HT1080 (cell line): ENCODE data around the gene GNAS-AS1. TPM values are rescaled to one million over a fixed set of nuclear protein-coding genes. Genes with fewer than 3 reads are reported as not detected.
"Not testable (repeated sequence)": the region's sequence is repeated elsewhere in the genome, so short reads cannot be mapped to it uniquely, and the experiment has no call there.

Experiments
- DNase-seq: peaks from one replicate; pipeline ENCODE4 v3.0.0-alpha.2; 2015; ENCODE audit warnings: low read depth
- total RNA-seq: library from RNA; depleted of rRNA; stranded (reverse); fragments of >200 nt; shearing (Covaris generic); gene quantifications from 2 replicates; pipeline ENCODE4 v1.2.3, GENCODE V29; 2014

The GNAS-AS1 gene
- total RNA-seq, 1 experiment from 2014 or later = 5.0 TPM

DNA sequence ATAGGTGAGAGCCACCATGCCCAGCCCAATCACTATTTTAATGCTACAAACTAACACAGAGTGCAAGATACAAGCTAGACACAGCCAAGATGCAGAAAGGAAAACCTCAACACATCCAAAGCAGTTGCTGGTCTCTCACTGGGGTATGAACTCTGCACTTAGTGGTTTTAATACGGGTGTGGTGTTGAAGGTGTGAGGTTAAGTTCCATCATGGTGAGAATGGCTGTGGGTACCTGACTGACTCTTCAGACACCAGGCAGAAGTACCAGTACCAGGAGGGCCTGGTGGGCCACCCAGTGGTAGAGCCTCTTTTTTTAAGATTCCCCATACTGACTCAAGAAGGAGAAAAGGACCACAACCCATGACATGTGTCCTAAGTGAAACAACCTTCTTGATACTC lies 13.0 kb downstream of the GNAS-AS1 start:
- no peak for DNase-seq

DNA sequence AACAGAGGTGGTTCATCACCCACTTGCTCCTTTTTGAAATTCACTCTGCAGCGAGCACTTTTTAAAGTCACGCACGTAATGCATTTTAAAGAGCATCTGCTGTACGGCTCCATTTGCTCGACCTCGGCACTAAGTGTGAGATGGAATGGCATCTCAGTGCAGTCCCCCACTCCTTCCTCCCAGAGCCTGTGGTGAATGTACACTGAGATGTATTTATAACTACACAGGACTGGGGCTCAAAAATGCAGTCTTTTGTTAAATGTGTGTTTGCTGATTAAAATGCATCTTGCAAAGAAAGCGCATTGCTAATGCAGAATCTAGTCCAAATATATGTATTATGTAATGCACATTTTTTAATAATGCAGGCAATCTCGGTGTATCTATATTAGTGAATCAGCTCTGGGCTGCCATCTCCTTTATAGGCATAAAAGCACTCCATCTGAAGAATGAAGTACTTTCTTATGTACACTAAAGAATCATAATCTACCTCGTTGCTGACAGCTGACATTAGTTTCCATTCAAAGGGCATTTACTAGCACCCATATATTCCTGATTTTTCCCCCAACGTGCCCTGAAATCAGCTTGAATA lies 14.0 kb downstream of the GNAS-AS1 start:
- DNase-seq = no peak

DNA sequence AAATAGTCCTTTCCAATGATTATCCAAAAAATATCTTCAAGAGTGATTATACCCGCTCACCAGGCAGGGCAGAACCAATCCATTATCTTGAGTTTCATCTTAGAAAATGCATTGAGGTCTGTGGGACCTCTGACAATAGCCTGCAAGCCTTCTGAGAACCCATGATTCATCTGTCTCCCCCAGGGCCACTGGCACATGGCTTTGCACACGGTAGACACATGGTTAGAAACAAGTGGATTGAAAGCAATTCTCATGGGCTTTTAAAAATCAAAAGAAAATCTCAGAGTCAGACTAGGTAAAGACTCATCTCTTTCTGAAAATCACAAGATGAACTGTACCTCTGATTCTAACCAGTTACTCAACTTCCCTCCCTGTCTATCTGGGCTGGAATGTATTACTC lies 15.5 kb downstream of the GNAS-AS1 start:
- no peak for DNase-seq

DNA sequence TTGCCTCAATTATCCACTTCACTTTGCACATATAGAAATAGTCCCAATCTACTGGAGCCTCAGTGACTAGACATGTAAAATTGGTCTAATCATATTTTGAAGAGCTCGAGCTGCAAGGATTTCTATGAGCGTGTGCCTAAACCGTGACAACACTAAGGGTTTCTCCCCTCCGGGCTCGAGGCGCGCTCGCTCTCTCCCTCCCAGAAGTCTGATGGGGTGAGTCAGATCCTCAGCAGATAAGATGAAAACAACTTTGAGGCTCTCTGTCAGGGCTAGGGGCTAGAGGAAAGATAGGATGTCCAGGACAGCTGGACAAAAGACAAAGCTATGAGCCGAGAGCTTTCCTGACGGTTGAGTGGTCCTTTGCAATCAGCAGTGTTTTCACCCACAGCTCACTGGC lies 16.8 kb downstream of the GNAS-AS1 start:
- DNase-seq = no peak

DNA sequence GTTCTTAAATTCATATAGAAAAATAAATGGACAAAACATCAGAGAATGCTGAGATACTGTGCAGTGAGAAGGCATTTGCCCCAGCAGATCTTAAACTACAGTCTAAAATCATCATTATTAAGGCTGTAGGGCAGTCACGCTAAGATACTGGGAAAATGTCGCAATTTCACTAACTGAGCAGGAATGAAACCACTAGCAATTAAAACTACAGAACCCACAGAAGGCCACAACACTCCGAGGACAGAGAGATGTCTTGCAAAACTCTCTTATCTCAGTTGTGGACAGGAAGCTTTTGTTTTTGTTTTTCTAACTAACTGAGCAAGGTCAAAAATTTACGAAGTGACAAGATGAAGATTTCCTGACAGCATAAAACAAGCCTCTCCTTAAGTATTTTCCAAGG lies 18.2 kb downstream of the GNAS-AS1 start:
- no peak for DNase-seq

DNA sequence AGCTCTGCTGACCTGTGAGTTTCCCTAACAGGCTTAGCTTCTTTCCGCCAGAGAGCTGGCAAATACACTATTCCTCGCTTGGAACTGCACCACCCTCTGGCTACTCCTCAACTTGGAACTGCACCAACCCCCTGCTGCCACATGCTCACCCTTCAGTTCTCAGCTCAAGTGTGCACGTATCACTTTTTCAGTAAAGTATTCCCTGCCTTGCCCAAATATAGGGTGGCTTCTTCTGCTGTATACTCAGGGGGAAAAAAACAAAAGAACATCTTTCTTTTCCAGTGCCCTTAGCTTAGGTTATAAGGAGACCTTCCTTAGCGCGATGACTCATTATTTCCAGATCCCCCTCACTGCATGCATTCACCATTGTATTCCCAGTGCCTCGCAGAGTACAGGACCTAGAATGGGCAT lies 21.2 kb downstream of the GNAS-AS1 start:
- DNase-seq = peak; percentile 13

DNA sequence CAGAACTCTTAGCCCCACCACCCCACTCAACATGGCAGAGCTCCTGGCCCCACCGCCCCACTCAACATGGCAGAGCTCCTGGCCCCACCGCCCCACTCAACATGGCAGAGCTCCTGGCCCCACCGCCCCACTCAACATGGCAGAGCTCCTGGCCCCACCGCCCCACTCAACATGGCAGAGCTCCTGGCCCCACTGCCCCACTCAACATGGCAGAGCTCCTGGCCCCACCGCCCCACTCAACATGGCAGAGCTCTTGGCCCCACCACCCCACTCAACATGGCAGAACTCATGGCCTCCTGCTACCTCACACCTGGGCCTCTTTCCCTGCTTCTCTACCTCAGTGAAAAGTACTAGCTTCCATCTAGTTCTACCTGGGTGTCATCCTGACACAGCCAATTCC lies 21.9 kb downstream of the GNAS-AS1 start:
- DNase-seq = not testable (repeated sequence)

DNA sequence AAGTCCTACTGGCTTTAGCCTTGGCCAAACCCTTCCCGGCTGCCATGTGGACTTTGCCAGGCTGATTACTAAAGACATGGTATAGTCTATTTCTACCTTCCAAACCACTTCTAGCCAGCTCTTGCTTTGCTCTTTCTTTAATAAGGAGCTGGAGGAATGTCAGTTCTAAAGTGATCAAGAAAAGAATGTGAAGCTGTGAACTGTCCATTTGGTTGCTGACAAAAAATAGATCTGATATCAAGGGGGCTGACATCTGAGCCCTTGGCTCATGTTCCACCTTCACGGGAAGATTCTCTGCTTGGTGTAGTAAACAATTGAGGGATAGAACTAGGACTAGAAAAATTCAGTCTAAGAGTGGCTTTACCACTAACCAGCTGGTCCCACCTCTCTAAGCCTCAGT lies 22.6 kb downstream of the GNAS-AS1 start:
- DNase-seq = no peak

DNA sequence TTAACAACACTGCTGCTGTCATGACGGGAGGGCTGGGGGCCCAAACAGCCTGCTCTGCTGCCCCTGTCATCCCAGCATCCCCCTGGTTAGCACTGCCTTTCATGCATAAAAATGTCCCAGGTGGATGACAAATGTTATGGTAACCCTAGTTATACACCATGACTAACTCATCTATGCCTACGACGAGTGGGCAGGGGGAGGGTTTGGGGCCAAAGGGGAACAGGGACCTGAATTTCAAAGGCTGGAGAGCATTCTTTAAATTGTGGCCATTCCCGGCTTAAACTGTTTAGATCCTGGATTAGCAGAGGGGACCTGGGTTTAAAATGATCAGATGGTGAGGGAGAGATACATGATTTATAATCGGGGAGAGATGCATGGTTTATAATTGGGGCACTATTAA lies 24.4 kb downstream of the GNAS-AS1 start:
- no peak for DNase-seq

DNA sequence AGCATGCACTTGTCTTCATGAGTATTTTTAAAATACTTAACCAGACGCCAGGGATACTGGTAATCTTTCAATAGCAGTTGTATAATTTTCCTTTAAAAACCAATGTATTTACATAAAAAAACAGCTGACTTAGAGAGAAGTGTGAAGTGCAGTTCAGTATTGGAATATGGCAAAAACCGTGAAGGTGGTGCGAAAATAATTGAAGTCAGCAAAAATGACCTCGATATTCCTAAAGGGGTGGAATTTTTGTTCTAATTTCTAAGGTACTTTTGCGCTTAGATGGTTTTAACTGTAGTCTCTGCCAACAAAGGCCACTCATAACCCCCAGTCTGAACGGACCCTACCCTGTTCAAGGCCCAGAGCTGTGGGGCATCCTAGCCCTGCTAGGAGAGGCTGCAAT lies 25.3 kb downstream of the GNAS-AS1 start:
- DNase-seq = no peak

DNA sequence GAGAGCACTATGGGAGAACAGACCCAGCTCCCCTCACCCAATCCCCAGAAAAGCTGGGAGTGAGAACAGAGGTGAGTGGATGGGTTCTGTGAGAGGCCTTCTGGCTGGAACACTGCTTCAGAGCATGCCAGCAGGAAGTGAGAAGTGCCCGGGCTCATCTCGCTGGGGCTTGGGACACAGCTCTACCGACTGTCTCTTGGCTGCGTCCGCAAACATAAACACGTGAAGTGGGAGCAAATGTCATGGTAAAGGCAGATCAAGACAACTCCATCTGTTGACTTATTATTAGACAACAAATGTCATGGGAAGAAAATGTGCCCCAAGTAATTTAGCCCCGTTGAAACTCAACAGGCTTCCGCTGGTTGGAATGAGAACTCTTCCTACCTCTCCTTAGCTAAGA lies 25.9 kb downstream of the GNAS-AS1 start:
- DNase-seq = no peak

DNA sequence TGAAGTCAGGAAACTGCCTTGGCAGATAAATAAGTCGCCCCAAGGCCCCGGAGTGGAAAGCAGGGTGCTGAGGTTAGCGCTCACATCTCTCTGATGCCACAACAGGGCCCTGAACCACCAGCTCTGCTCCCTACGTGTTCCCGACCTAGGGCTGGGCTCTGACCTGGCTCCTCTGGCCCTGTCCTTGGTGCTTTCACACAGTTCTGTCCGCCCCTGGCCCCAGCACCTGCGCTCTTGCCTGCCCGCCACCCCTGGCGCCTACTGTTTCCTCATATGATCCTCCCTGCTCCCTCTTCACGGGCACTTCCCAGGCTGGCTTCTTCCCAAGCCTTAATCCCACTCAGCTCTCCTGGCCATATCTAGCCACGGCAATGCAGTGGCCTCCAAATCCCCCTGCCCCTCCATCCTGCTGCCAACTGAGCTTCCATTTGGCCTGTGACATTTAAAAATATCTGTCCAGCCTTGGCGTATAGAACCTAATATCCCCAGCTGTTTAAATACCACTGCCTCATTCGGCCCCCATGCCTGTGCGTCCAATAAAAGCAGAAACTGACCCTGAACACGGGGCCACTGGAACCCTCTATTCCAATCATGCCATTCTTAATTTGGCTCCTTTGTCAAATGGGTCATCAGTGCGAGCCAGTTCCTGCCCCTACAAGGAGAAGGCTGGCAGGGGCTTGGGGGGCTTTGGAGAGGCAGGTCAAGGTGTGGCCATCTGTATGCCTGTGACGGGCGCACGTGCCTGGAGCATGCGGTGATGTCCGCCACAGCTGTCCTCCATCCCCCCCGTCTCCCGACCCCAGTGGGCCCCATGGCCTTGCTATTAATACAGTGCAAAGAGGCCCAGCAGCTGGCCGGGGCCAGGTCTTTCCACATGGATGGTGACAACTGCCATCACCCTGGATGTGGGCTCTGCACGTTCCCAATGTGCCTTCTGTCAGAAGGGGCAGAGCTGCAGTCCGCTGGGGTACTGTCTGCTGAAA lies 27.7 kb downstream of the GNAS-AS1 start:
- DNase-seq = no peak

DNA sequence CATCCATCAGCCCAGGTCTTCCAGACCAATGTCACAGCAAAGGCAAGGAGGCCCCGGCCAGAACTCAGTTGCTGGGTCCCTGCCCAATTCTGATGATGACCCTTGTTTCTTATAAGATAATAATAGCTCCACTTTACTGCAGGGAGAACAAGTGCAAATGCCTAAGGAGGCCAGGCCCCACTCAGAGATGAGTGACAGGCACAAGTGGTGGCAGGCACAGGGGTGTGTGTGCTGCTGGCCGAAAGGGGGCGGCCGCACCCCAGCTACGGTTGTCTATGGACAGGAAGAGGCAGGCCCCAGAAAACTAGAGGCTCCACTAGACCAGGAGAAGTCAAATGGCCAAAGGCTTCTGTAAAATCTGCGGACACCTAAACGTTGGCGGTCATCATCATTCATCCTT lies 28.6 kb downstream of the GNAS-AS1 start:
- DNase-seq = no peak

DNA sequence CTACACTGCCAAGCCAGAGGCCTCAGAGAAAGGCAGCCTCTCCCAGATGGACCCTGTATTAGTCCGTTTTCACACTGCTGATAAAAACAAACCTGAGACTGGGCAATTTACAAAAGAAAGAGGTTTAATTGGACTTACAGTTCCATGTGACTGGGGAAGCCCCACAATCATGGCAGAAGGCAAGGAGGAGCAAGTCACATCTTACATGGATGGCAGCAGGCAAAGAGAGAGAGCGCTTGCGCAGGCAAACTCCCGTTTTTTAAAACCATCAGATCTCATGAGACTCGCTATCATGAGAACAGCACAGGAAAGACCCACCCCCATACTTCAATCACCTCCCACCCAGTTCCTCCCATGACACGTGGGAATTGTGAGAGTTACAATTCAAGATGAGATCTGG lies 30.2 kb downstream of the GNAS-AS1 start:
- not testable (repeated sequence) for DNase-seq

DNA sequence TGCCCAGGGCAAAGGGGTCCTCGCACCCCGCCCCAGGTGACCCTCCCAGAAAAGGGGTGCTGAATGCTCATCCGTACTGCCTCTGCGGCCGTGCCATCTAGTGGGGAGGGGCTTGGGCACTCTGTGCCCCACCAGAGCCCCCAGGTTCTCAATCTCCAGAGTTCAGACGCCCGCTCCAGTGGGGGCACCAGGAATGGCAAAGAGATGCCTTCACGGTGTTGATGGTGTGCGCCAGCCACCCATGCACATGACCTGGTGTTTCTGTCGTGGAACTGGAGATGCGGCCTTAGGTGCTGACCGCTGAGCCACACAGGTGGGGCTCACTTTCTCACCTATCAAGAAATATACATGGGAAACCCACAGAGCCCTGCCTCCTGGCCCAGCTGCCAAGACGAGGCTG lies 30.8 kb downstream of the GNAS-AS1 start:
- DNase-seq = no peak

DNA sequence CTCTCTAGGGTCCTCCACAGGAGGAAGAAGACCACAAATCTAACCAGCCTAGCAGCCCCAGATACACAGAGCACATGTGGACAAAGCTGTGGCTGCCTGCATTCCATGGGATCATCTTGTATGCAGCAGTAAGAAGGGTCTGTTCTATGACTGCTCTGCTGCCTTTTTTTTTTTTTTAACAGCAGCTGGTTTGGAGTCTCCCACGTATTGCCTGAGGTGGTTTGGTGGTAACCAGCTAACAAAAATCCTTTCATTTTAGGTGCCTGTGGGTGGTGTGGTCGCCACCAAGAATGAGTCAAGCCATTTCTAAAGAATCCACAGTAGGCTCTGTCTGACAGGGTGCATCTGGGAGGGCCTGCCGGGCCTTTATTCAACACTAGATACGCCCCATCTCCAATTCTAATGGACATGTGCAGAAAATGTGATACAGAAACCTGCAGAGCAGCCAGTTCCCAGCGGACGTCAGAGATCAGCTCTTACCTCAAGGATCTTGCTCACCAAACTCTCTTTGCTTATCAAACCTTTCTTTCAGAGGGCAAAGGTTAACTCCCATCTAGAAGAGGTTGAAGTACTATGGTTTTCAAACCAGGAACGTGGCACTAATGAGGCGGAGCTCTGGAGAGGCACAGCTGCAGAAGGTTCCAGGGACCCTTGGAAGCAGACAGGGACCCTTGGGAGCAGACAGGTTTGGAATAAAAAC lies 32.0 kb downstream of the GNAS-AS1 start:
- DNase-seq = peak; percentile 69

DNA sequence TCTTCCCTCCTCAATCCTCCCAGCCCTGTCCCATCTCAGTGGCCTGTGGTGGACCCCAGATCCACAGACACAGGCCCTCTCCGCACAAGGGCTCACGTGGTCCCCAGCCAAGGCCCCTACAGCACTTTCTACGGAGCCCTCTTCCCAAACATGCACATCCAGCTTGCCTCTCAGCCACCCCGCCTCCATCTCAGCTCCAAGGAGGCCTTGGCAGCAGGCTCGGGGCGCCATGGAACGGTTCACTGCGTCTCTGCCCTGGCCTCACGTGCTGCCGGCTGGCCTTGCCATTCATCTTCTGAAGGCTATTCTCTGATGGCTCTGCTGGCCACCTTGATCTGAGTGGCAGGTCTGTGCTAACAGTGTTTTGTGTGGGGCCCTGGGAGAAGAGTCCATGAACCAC lies 33.0 kb downstream of the GNAS-AS1 start:
- DNase-seq = no peak

DNA sequence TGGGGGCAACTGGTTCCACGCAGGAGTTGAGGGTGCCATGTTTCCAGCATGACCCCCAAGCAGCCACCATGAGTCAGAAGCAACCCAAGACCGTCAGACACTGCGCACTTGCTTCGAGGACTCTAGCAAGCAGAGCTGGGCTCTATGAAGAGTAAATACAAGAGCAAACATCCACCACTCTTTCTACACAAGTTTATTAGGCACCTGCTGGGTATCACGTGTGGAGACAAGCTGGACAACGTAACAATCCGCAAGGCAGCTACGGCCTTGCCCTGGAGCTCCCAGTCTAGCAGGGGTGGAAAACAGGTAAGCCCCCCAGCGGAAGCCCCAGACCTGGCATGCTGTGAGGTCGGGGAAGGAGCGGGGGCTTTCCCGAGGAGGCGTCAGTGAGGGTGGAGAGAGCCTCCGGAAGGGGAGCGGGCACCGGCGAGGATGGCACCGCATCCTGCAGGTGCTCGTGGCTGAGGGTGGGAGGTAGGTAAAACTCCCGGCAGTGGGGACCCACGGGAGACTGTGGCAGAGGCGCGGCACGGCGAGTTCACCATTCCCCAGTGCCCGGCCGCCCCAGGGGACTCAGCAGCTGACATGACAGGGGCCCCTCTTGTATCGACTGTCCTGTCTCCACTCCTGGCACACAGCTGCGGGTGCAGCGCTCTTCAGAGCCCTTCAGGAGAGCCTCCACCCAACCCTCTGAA lies 33.6 kb downstream of the GNAS-AS1 start:
- no peak for DNase-seq

DNA sequence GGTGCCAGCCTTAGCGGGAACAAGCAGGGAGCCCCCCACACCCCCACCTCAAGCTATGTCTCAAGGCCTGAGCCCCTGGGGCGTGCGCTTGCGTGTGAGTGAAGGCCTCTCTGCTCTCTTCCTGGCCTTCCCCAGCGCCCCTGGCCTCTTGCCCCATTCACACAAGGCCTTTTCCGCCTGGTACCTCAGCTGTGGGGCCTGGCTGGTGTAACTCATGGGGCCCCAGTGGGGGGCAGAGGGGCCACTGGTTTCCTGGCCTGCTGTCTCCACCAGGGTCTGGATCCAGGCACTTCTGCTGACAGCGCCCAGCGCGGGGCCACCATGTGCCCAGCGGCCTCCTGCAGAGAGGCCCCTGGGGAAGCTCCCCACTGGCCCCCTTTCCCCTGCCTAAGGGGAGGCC lies 34.7 kb downstream of the GNAS-AS1 start:
- DNase-seq = no peak

DNA sequence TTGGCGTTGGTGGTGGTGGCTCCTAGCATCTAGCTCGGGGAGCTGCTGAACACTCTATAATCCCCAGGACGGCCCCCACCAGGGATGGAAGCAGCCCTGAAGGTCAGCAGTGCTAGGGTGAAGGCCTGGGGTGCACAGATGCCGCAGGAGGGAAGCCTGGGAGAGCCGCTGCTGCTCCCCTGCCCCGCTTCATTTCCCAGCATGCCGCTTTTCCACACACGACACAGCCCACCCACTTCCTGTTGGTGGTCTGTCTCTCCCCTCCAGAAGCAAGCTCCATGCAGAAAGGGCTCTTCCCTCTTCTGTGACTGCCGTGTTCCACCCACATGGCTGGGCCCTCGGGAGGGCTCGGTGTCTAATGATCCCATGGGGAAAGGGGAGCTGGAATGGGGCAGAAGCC lies 35.3 kb downstream of the GNAS-AS1 start:
- DNase-seq = no peak

DNA sequence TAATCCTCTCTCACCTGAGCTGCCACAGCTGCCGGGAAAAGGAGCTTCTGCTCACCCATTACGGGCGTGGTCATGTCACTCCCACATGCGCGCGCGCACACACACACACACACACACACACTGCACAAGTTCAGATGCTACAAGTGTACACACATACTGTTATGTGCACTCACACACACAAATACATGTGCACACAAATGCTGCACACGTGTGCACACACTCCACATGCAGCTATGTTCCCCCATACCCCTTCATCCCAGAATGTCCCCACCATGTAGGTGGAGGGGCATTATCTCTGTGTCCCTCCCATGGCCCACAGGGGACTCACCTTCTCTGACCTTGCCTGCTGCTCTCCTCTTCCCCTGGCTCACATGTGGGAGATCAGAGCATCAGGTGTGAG lies 37.3 kb downstream of the GNAS-AS1 start:
- no peak for DNase-seq

DNA sequence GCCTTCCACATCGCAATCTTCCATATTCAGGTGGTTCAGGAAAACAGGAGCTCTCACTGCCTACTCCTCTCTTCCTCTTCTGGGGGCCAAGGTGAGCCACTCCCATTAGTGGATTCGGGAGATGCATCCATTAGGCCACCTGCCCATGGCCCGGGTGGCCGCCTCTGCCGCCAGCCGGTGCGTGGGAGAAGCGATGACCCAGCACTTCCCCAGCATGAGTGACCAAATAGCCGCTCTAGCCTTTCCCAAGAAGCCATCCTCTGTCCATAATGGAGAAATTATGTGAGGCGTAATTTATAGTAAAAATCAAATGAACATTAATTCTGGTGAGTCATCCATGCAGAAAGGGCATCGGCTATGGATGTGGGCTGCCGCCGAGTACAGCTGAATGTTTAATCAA lies 39.4 kb downstream of the GNAS-AS1 start:
- DNase-seq = no peak
